Left renal cortex interstitium (tissue), 4 donors: Measurements from ENCODE around the gene SLC25A51. TPM values are rescaled to one million over a fixed set of nuclear protein-coding genes. Genes with fewer than 3 reads are reported as not detected.
"Not testable (repeated sequence)": the region's sequence is repeated elsewhere in the genome, so short reads cannot be mapped to it uniquely, and the experiment has no call there.

Experiments
- DNase-seq, 4 donors: peaks; one replicate each; pipeline ENCODE4 v3.0.0-alpha.2; 2013; ENCODE audit warnings: low read depth in 4 of 4, low spot score in 2 of 4, missing footprints in 1 of 4
- polyA plus RNA-seq, 4 donors: library from polyadenylated mRNA; unstranded; fragments of 120-200 nt; gene quantifications; one replicate each; pipeline ENCODE4 v1.2.1, GENCODE V29; 2013; ENCODE audit not compliant: insufficient read length in 4 of 4

The SLC25A51 gene
- polyA plus RNA-seq, 4 donors = 12.0 to 22.3 (median 19.7) TPM

DNA sequence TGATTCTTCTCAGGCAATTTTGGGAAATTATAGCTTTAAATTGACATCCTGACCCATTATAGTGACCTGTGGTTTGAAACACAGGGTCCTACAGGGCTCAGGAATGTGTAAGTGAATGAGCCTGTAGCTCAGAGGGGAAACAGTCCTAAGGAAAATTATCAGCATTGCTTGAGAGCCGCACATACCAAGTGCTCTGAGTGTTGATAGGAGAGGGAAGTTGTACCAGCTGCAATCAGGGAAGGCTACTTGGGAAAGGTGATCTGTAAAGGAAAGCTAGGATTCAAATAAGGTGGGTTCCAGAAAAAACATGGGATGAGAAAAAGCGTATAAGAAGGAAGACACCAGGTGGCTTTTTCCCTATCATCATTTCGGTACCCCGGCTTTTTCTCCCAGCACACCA lies 4.4 kb upstream of the SLC25A51 start:
- DNase-seq = no peak

- DNase-seq = no peak
These were observed 2.6 kb upstream of the SLC25A51 start for GRCh38 chr9:37906312-37907239.

DNA sequence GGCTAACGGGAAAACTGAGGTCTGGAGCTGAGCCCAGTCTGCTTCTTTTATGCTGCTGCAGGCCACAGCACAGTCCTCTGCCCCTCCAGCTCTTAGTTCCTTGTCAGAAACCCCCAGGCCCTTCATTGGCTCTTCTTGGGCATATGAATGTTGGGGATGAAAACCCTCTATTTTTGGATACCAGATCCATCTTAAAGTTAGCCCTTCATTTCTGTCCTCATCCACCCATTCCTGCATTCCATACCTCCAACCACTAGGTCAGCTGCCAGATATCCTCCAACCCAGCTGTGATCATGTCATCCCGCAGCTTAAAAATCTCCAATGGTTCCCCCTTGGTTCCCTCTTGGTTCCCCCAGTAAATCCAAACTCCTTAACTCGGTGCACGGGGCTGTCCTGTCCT lies 1.8 kb upstream of the SLC25A51 start:
- no peak for DNase-seq

- no peak for DNase-seq
These were observed 1.2 kb upstream of the SLC25A51 start for GRCh38 chr9:37905131-37905505.

GRCh38 chr9:37904445-37905130 lies 661 bp upstream of the SLC25A51 start:
- DNase-seq = peak in 2 of 4 donors; percentile 34 to 42

- DNase-seq = no peak
These were observed 906 bp downstream of the SLC25A51 start for GRCh38 chr9:37902796-37903646.

- DNase-seq = no peak
These were observed 1.8 kb downstream of the SLC25A51 start for GRCh38 chr9:37902131-37902530.

- DNase-seq = no peak
These were observed 4.9 kb downstream of the SLC25A51 start for GRCh38 chr9:37899041-37899440.

DNA sequence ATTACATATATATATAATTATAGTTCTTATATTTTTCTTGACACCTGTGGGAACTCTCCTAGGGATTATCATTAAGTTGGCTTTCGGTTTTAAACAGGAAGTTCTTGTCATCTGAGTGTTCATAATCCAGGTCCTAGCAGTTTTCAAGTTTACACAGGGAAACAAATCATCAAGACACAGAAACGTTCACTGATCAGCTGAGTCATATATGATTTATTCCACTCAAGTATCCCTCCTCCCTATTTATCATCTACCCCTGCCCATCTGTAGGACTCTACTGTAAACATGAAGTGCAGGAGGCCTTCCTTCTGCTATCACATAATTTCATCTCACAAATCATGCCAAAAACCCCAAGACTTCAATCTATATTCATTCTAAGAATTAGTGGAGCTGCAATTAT lies 6.3 kb downstream of the SLC25A51 start:
- DNase-seq = no peak

GRCh38 chr9:37892063-37892462 lies 11.9 kb downstream of the SLC25A51 start:
- no peak for DNase-seq

GRCh38 chr9:37891042-37891441 lies 12.9 kb downstream of the SLC25A51 start:
- not testable (repeated sequence) for DNase-seq

GRCh38 chr9:37889536-37889935 lies 14.4 kb downstream of the SLC25A51 start:
- DNase-seq = no peak

GRCh38 chr9:37887977-37888583 lies 15.8 kb downstream of the SLC25A51 start:
- DNase-seq = not testable (repeated sequence)

DNA sequence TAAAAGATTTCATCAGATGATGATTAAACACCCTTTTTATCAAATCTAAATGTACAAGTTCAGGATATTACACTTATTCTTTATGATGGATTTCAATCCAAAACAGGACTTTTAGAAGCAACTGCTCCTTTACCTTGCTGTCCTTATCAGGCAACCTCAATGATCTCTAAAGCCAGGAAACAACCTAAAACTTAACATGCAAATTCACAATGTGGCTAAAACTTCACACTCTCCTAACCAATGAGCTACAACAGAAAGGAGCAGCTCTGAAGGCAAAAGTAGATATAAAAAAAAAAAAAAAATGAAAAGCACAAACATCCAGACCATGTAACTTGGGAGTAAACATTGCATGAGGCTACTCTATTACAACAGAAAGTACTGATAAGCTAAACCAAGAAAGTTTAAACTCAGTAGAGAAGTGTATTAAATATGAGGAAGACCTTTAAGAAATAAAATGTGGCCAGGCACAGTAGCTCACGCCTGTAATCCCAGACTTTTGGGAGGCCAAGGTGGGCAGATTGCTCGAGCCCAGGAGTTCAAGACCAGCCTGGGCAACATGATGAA lies 22.9 kb downstream of the SLC25A51 start:
- DNase-seq = no peak

- no peak for DNase-seq
These were observed 27.6 kb downstream of the SLC25A51 start for GRCh38 chr9:37876376-37876775.

DNA sequence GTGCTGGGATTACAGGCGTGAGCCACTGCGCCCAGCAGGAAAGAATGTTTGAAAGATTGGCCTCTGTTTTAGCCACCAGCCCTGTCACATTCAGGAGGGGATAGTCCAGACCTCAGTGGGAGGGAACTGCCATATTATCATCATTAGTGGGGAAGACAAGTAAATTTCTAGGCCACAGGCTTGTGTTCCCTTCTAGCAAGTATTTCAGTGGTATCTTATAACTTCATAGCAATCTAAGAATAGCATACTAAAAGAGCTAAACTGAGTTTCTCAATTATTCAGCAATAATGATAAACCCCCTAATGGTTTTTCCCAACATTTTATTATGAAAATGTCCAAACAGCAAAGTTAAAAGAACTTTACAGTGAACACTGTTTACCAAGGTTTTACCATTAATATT lies 30.0 kb downstream of the SLC25A51 start:
- no peak for DNase-seq

- no peak for DNase-seq
These were observed 33.1 kb downstream of the SLC25A51 start for GRCh38 chr9:37870799-37871176.

DNA sequence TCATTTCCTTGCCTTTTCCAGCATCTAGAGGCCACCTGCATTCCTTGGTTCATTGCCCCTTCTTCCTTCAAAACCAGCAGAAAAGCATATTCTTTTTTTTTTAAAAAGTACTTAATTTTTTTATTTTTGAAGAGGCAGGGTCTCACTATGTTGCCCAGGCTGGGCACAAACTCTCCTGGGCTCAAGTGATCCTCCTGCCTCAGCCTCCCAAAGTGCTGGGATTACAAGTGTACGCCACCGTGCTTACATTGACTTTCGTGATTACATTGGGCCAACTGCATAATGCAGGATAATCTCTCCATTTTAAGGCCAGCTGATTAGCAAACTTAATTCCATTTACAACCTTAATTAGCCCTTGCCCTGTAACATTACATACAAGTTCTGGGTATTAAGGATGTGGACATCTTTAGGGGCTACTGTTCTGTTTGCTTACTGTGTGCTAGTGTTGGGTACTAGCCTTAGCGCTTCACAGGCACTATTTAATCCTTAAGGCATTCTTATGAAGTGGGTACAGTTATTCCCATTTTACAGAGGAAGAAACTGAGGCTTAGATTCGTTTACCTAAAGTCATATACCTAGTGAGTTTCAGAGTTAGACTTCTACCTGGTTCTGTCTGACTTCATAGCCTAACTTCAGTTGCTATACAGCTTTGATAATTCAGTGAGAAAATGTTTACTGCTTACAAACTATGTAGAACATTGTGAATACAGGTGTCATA lies 33.7 kb downstream of the SLC25A51 start:
- DNase-seq = no peak

DNA sequence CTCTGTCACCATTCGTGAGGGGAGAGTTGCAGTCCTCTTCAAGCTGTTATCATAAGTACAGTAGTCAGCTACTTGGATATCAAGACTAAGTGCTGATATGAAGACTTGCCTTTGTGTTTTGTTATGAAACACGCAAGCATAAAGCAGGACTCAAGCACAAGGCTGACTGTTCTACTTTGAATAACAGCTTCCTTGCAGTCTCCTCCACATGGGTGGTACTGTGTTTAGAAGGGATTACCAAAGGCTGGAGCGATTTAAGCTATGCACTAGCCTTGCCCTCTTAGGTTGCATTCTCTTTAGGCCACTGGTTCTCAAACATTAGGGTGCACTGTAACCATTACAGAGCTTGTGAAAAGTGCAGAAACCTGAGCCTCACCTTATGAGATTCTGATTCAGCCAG lies 41.4 kb downstream of the SLC25A51 start:
- DNase-seq = no peak

GRCh38 chr9:37859043-37859442 lies 44.9 kb downstream of the SLC25A51 start:
- DNase-seq = no peak
